GM12878 (cell line): ENCODE results near the gene PARP2. TPM values are rescaled to one million over a fixed set of nuclear protein-coding genes. Genes with fewer than 3 reads are reported as not detected.

ENCODE experiments used
- ATAC-seq: fragments of 200-7000 bp; cut with Tn5 transposase; 3 replicates; pipeline ENCODE4 v1.9.1; 2020; ENCODE audit warnings: mild to moderate bottlenecking, moderate library complexity
- BruUV-seq: library from RNA; stranded (reverse); fragments of 400-500 nt; replicated peaks from 2 replicates; lab custom pipeline; 2021; lab: Mats Ljungman, UMichigan
- CTCF ChIA-PET: fragments of 300-600 bp; sonication (Branson Sonifier 250); formaldehyde crosslinking; extraction: SDS; loops from one replicate; lab custom pipeline; 2021; ENCODE audit warnings: inconsistent platforms; lab: Yijun Ruan, JAX
- POLR2A ChIA-PET: fragments of 350-600 bp; formaldehyde crosslinking; extraction: SDS; loops from one replicate; lab custom pipeline; 2021; ENCODE audit warnings: inconsistent platforms; lab: Charles Lee
- RAD21 ChIA-PET: fragments of 300-600 bp; sonication (Branson Sonifier 250); formaldehyde crosslinking; loops from one replicate; lab custom pipeline; 2023; ENCODE audit warnings: antibody characterized with exemption; ENCODE audit not compliant: unreplicated experiment; lab: Charles Lee
- SMC1A ChIA-PET: fragments of 300-600 bp; sonication (Branson Sonifier 250); formaldehyde crosslinking; loops from one replicate; lab custom pipeline; 2023; ENCODE audit not compliant: unreplicated experiment, uncharacterized antibody; lab: Charles Lee
- DNase-seq: peaks from one replicate; pipeline ENCODE4 v3.0.0-alpha.2; 2011; ENCODE audit warnings: low read depth, low spot score
- FAIRE-seq: peaks from 3 replicates; lab custom pipeline; 2011; peaks lifted over from hg19 to GRCh38; lab: Jason Lieb, UNC
- H2AFZ ChIP-seq: 2 replicates; pipeline ENCODE4 v1.6.0; 2011; ENCODE audit warnings: low read depth, low read length, control low read depth; ENCODE audit not compliant: control insufficient read depth
- H3K27ac ChIP-seq: 2 replicates; pipeline ENCODE4 v1.5.1; 2011; ENCODE audit warnings: control low read depth; ENCODE audit not compliant: control insufficient read depth, insufficient read depth
- H3K27me3 ChIP-seq, 2 experiments: replicated peaks in 1 of 2; 2 replicates each; pipeline versions ENCODE4 v1.6.0 to v1.6.1; 2011; ENCODE audit warnings: low read length in 1 of 2; ENCODE audit not compliant: control insufficient read depth in 2 of 2, insufficient read depth in 2 of 2
- H3K36me3 ChIP-seq, 2 experiments: 2 replicates each; pipeline ENCODE4 v1.5.1; 2011; ENCODE audit warnings: low read length in 1 of 2; ENCODE audit not compliant: control insufficient read depth in 2 of 2, insufficient read depth in 2 of 2
- H3K4me1 ChIP-seq: 2 replicates; pipeline ENCODE4 v1.6.1; 2011; ENCODE audit warnings: mild to moderate bottlenecking, low read length, moderate library complexity, mixed read lengths; ENCODE audit not compliant: control insufficient read depth, insufficient read depth
- H3K4me2 ChIP-seq: 2 replicates; pipeline ENCODE4 v1.6.0; 2011; ENCODE audit warnings: control low read depth; ENCODE audit not compliant: control insufficient read depth, insufficient read depth
- H3K4me3 ChIP-seq: fragments of 200-600 bp; sonication (generic); 2 replicates; pipeline ENCODE4 v1.5.1; 2016
- H3K79me2 ChIP-seq: 2 replicates; pipeline ENCODE4 v1.6.0; 2011; ENCODE audit warnings: low read length; ENCODE audit not compliant: control insufficient read depth, insufficient read depth
- H3K9ac ChIP-seq: 2 replicates; pipeline ENCODE4 v1.8.0; 2011; ENCODE audit warnings: low read length, control low read depth, mixed read lengths; ENCODE audit not compliant: control insufficient read depth, insufficient read depth
- H3K9me3 ChIP-seq: replicated peaks from 3 replicates; pipeline ENCODE4 v1.5.1; 2011; ENCODE audit warnings: mild to moderate bottlenecking, low read length; ENCODE audit not compliant: control insufficient read depth, insufficient read depth
- H4K20me1 ChIP-seq: 2 replicates; pipeline ENCODE4 v1.6.0; 2011; ENCODE audit not compliant: control insufficient read depth, insufficient read depth
- BACH1 ChIP-seq: fragments of 450-650 bp; IDR thresholded peaks from 2 replicates; pipeline ENCODE4 v1.6.1; 2017; ENCODE audit warnings: mild to moderate bottlenecking, borderline replicate concordance
- CBFB ChIP-seq: IDR thresholded peaks from 2 replicates; pipeline ENCODE4 v1.6.1; 2016; ENCODE audit warnings: antibody characterized with exemption, low read depth
- CREM ChIP-seq: IDR thresholded peaks from 2 replicates; pipeline ENCODE4 v1.6.1; 2014; ENCODE audit warnings: antibody characterized with exemption, low read depth
- EED ChIP-seq: sonication (generic); IDR thresholded peaks from 2 replicates; pipeline ENCODE4 v1.6.1; 2016; ENCODE audit warnings: antibody characterized with exemption, low read depth
- EZH2 ChIP-seq: IDR thresholded peaks from 2 replicates; pipeline ENCODE4 v1.6.1; 2012; ENCODE audit warnings: low read depth, mild to moderate bottlenecking, control low read depth, inconsistent platforms, low read length, borderline replicate concordance; ENCODE audit not compliant: control insufficient read depth
- KLF5 ChIP-seq: fragments of 450-650 bp; IDR thresholded peaks from 2 replicates; pipeline ENCODE4 v1.6.1; 2014; ENCODE audit warnings: mild to moderate bottlenecking; ENCODE audit not compliant: partially characterized antibody
- MTA2 ChIP-seq: fragments of 450-650 bp; IDR thresholded peaks from 2 replicates; pipeline ENCODE4 v1.6.1; 2016; ENCODE audit warnings: low read depth, mild to moderate bottlenecking, moderate library complexity
- RAD21 ChIP-seq: IDR thresholded peaks from 2 replicates; pipeline ENCODE4 v1.6.1; 2011; ENCODE audit warnings: mild to moderate bottlenecking, low read depth, low read length, moderate library complexity; ENCODE audit not compliant: insufficient read depth
- SIX5 ChIP-seq: IDR thresholded peaks from 2 replicates; pipeline ENCODE4 v1.6.1; 2011; ENCODE audit warnings: mild to moderate bottlenecking, low read depth, low read length, moderate library complexity; ENCODE audit not compliant: severe bottlenecking
- WRNIP1 ChIP-seq: IDR thresholded peaks from 2 replicates; pipeline ENCODE4 v1.6.1; 2011; ENCODE audit warnings: low read depth, low read length, improper control_type of control experiment, borderline replicate concordance
- YY1 ChIP-seq: IDR thresholded peaks from 2 replicates; pipeline ENCODE4 v1.6.1; 2011; ENCODE audit warnings: low read depth, mild to moderate bottlenecking, low read length
- WGBS: methylation state at CpG from one replicate; pipeline ENCODE4 v1.1.6; 2016; ENCODE audit warnings: low lambda C conversion rate; ENCODE audit not compliant: insufficient replicate concordance, insufficient coverage; ENCODE audit errors: missing lambda C conversion rate; 5-methylcytosine and 5-hydroxymethylcytosine counted together
- in situ Hi-C: fragments of 300-500 bp; cut with MboI; formaldehyde crosslinking; loops from 9 replicates; pipeline ENCODE4 v1.14.3; 2018; ENCODE audit warnings: mixed read lengths
- intact Hi-C: fragments of 100-400 bp; cut with micrococcal nuclease; formaldehyde crosslinking; loops from one replicate; pipeline ENCODE4 v1.14.2; 2022; ENCODE audit not compliant: unreplicated experiment
- polyA plus RNA-seq, 11 experiments: library from polyadenylated mRNA; depleted of rRNA in 4 of 11; unstranded in 6 of 11; stranded (reverse) in 5 of 11; fragments of >200 nt; fragmentation: Nextera tagmentation in 4 of 11; fragmentation: Illumina TruSeq in 1 of 11; extraction: Ambion mirVana in 4 of 11; extraction: Trizol in 1 of 11; gene quantifications; 1 replicate in 1 of 11; 2 replicates in 10 of 11; pipeline versions ENCODE4 v1.2.1 to v1.2.3, GENCODE V29; 2011 to 2016; ENCODE audit warnings: inconsistent platforms in 2 of 11, missing spikeins in 2 of 11, low read depth in 1 of 11
- total RNA-seq, 4 experiments: library from RNA; depleted of rRNA in 3 of 4; stranded (reverse); fragments of >200 nt in 3 of 4; fragmentation: Illumina TruSeq in 1 of 4; extraction: Trizol in 1 of 4; gene quantifications; 2 replicates each; pipeline versions ENCODE4 v1.2.1 to v1.2.3, GENCODE V29; 2013 to 2021

The PARP2 gene
- total and polyA plus RNA-seq, 10 of the 15 experiments (the other 5 are each of a cell fraction or from before 2014, with no cell fraction given), result 26.7 to 75.4 (median 42.3) TPM

DNA sequence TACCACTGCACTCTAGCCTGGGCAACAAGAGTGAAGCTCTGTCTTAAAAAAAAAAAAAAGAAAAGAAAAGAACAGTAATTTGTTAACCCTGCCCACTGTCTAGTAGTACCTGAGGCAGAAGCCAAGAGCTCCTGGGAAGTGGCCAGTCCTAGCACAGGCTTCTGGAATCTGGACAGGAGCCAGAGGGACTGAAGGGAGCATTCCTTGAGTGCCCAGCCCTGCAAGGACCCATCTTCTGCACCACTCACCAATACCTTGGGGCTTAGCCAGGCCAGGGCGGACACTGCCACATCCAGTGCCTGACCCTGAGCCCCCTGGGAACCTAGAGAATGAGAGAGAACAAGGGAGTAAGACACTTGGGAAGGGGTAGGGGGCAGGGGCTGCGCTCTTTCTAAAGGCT, 33.7 kb downstream of the PARP2 start:
- WGBS, result 91% methylated on average over 2 of the region's 2 CpGs
- H3K27me3 ChIP-seq, result no peaks in the 10 kb centered on the region
- H2AFZ ChIP-seq, result no peak overlapping the region
- ChIA-PET CTCF (no interaction called here), RAD21 (interaction anchor here (0.6 kb wide), 1 partner anchor 33 kb away, joined by 5 read pairs; no protein-coding TSS in a partner anchor), SMC1A (interaction anchor here (1.4 kb wide), 1 partner anchor 24 kb away, joined by 3 read pairs; no protein-coding TSS in a partner anchor), POLR2A (no interaction called here)
- ATAC-seq (no peak), FAIRE-seq (no peak), DNase-seq (no peak)
- no peak for TF ChIP-seq WRNIP1
- no peak for TF ChIP-seq KLF5
- no peak for TF ChIP-seq EZH2
- no peak for TF ChIP-seq EED
- TF ChIP-seq CBFB, result no peak
- no peak for TF ChIP-seq SIX5
- no peak for TF ChIP-seq BACH1
- TF ChIP-seq CREM, result no peak
- no peak for TF ChIP-seq MTA2
- TF ChIP-seq YY1, result no peak
- TF ChIP-seq RAD21, result no peak
- H3K79me2 ChIP-seq, result no peaks in the 10 kb centered on the region
- no peak overlapping the region for H3K4me2 ChIP-seq
- H3K4me3 ChIP-seq, result no peak overlapping the region
- no peaks in the 10 kb centered on the region for H3K9me3 ChIP-seq
- H3K36me3 ChIP-seq, result peaks cover 27 to 36% of the 10 kb centered on the region in 2 experiments
- in situ Hi-C loops (no loop called here), intact Hi-C loops (no loop called here)
- no peaks in the 10 kb centered on the region for H4K20me1 ChIP-seq
- H3K27ac ChIP-seq, result no peak overlapping the region
- no peaks in the 10 kb centered on the region for H3K4me1 ChIP-seq
- H3K9ac ChIP-seq, result no peak overlapping the region
- TSS peak; percentile 36 for BruUV-seq
